ENCODE results near the gene CRTC3.

- peak; percentile 39 for TF ChIP-seq CTCF (conservative IDR thresholded peaks at IDR 0.05; ENCODE audit: low read length)
- TF ChIP-seq EZH2phosphoT487 (IDR thresholded peaks at IDR 0.05; ENCODE audit: borderline replicate concordance) = no peak
Measured at GRCh38 chr15:90619468-90619867, 89.7 kb downstream of the CRTC3 start.
